ENCODE data around the gene NYNRIN.

NYNRIN gene

GRCh38 chr14:24435998-24436354 lies 37.2 kb downstream of the NYNRIN start:
- no peak for ATAC-seq
- no peak for TF ChIP-seq ZNF70 (CRISPR knock-in tag; IDR thresholded peaks at IDR 0.05)
- TF ChIP-seq ZNF565 (CRISPR knock-in tag; conservative IDR thresholded peaks at IDR 0.05; ENCODE audit: low read depth), result no peak
- TF ChIP-seq PPARA (CRISPR knock-in tag; IDR thresholded peaks at IDR 0.05; ENCODE audit: borderline replicate concordance), result no peak
- no peak for TF ChIP-seq ZC3H10 (CRISPR knock-in tag; IDR thresholded peaks at IDR 0.05)
- TF ChIP-seq, protein P1, sequence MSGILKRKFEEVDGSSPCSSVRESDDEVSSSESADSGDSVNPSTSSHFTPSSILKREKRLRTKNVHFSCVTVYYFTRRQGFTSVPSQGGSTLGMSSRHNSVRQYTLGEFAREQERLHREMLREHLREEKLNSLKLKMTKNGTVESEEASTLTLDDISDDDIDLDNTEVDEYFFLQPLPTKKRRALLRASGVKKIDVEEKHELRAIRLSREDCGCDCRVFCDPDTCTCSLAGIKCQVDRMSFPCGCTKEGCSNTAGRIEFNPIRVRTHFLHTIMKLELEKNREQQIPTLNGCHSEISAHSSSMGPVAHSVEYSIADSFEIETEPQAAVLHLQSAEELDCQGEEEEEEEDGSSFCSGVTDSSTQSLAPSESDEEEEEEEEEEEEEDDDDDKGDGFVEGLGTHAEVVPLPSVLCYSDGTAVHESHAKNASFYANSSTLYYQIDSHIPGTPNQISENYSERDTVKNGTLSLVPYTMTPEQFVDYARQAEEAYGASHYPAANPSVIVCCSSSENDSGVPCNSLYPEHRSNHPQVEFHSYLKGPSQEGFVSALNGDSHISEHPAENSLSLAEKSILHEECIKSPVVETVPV (CRISPR knock-in tag; IDR thresholded peaks at IDR 0.05), result no peak
- no peak for TF ChIP-seq TCF4 (CRISPR knock-in tag; IDR thresholded peaks at IDR 0.05; ENCODE audit: borderline replicate concordance)
- TF ChIP-seq, protein P2, sequence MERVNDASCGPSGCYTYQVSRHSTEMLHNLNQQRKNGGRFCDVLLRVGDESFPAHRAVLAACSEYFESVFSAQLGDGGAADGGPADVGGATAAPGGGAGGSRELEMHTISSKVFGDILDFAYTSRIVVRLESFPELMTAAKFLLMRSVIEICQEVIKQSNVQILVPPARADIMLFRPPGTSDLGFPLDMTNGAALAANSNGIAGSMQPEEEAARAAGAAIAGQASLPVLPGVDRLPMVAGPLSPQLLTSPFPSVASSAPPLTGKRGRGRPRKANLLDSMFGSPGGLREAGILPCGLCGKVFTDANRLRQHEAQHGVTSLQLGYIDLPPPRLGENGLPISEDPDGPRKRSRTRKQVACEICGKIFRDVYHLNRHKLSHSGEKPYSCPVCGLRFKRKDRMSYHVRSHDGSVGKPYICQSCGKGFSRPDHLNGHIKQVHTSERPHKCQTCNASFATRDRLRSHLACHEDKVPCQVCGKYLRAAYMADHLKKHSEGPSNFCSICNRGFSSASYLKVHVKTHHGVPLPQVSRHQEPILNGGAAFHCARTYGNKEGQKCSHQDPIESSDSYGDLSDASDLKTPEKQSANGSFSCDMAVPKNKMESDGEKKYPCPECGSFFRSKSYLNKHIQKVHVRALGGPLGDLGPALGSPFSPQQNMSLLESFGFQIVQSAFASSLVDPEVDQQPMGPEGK (CRISPR knock-in tag; IDR thresholded peaks at IDR 0.05; ENCODE audit: borderline replicate concordance), result no peak
- no peak for TF ChIP-seq OSR1 (CRISPR knock-in tag; IDR thresholded peaks at IDR 0.05)
- TF ChIP-seq POU6F1 (CRISPR knock-in tag; IDR thresholded peaks at IDR 0.05; ENCODE audit: borderline replicate concordance, low read depth), result no peak

DNA sequence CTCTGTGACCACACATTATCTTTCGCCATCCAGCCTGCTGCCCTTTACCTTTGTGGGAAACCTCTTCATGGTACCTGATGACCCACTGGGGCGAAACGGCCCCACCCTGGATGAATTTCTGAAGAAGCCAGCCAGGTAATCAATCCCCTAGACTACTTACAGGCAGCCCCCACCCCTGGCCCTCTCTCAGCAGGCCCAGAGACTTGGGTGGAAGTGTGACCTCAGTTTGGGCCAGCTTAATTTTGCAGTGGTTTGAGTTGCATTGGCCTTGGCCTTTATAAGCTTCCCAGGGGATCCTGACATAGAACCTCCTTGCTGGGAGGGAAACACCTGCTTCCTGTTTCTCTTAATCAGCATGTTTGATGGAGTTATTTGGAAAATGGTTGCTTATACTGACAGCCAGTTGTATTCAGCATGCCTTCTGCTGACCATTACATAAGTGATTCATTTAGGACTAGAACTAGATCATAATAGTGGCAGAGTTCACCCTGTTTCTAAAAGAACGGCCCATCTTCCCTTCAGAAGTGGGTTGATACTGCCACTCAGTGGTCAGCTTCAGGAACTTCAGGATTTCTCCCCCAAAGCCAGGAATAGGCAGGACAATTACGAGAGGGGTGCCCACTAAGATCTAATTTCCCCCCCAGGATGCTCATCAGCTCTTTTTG lies 37.7 kb downstream of the NYNRIN start:
- ATAC-seq, result peak; percentile 74
- no peak for TF ChIP-seq TOX (CRISPR knock-in tag; IDR thresholded peaks at IDR 0.05; ENCODE audit: borderline replicate concordance)
- TF ChIP-seq, protein P1 (CRISPR knock-in tag; IDR thresholded peaks at IDR 0.05), result no peak
- TF ChIP-seq RARB (CRISPR knock-in tag; IDR thresholded peaks at IDR 0.05), result no peak
- TF ChIP-seq POU6F1 (CRISPR knock-in tag; IDR thresholded peaks at IDR 0.05; ENCODE audit: borderline replicate concordance, low read depth), result no peak
- TF ChIP-seq, protein P2 (CRISPR knock-in tag; IDR thresholded peaks at IDR 0.05; ENCODE audit: borderline replicate concordance), result no peak
- TF ChIP-seq SNAI2 (CRISPR knock-in tag; IDR thresholded peaks at IDR 0.05), result no peak
- no peak for TF ChIP-seq ZC3H10 (CRISPR knock-in tag; IDR thresholded peaks at IDR 0.05)
- no peak for TF ChIP-seq ESRRG (CRISPR knock-in tag; IDR thresholded peaks at IDR 0.05)
- no peak for TF ChIP-seq TCF4 (CRISPR knock-in tag; IDR thresholded peaks at IDR 0.05; ENCODE audit: borderline replicate concordance)
- no peak for TF ChIP-seq ZFP30 (CRISPR knock-in tag; IDR thresholded peaks at IDR 0.05)

- no peak for ATAC-seq
- TF ChIP-seq ZC3H10 (CRISPR knock-in tag; IDR thresholded peaks at IDR 0.05), result no peak
- TF ChIP-seq ZNF8 (CRISPR knock-in tag; IDR thresholded peaks at IDR 0.05), result no peak
- no peak for TF ChIP-seq RARB (CRISPR knock-in tag; IDR thresholded peaks at IDR 0.05)
- no peak for TF ChIP-seq OSR1 (CRISPR knock-in tag; IDR thresholded peaks at IDR 0.05)
- TF ChIP-seq, protein P2 (CRISPR knock-in tag; IDR thresholded peaks at IDR 0.05; ENCODE audit: borderline replicate concordance), result no peak
- no peak for TF ChIP-seq ZNF565 (CRISPR knock-in tag; conservative IDR thresholded peaks at IDR 0.05; ENCODE audit: low read depth)
- TF ChIP-seq ZFP30 (CRISPR knock-in tag; IDR thresholded peaks at IDR 0.05), result no peak
- no peak for TF ChIP-seq POU6F1 (CRISPR knock-in tag; IDR thresholded peaks at IDR 0.05; ENCODE audit: borderline replicate concordance, low read depth)
- TF ChIP-seq ISL1 (CRISPR knock-in tag; IDR thresholded peaks at IDR 0.05), result no peak
- no peak for TF ChIP-seq SNAI2 (CRISPR knock-in tag; IDR thresholded peaks at IDR 0.05)
Observed at GRCh38 chr14:24437020-24437735, 38.4 kb downstream of the NYNRIN start.
